GM18909 (cell line): ENCODE results near the gene MAP4K4.

ENCODE experiments used
- ATAC-seq: cut with Tn5 transposase; IDR thresholded peaks from one replicate; pipeline ENCODE4 v1.9.1; 2021; ENCODE audit warnings: mild to moderate bottlenecking; ENCODE audit not compliant: unreplicated experiment, poor library complexity

Gene MAP4K4

DNA sequence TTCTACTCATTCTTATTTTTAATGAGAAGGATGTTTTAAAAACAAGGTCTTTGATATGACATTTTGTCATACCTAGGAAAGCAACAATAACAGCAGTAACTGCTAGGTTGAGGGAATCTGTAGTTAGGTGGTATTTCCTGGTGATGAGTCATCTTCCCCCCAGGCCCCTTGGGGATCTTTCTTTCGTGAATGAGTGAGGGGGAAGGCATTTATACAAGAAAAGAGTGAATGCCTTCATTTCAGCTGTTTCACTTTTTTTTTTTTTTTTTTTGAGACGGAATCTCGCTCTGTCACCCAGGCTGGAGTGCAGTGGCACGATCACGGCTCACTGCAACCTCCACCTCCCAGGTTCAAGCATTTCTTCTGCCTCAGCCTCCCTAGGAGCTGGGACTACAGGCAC, 108.6 kb downstream of the MAP4K4 start:
- no peak for ATAC-seq

DNA sequence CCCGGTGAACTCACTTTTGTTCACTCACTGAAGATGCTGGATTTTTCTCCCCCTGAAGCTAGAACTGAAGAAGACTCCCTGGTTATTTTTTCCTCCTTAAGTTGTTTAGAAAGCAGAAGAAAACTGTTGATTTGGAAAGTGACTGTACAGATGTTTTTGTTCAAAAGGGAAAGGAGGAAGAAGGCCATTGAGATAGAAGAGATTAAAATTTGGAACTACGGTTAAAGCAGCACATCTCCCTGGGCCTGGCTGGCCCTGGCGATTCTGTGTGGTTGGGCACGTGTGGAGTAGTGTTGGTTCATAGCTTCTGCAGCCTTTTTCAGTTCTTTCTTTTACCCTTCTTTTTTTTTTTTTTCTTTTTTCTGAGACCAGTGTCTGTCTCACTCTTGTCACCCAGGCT, 109.2 kb downstream of the MAP4K4 start:
- ATAC-seq: no peak

DNA sequence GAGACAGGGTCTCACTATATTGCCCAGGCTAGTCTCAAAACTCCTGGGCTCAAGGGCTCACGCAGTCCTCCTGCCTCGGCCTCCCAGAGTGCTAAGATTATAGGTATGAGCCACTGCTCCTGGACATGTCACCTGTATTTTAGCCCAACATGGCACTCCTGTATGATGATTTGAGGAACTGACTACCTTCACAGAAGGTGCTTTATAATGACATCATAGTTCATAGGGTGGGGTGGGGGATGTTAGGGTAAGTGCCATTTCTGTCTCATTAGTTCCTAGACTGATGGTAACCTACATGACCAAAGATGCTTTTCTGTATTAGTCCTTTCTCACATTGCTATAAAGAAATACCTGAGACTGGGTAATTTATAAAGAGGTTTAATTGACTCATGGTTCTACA, 109.7 kb downstream of the MAP4K4 start:
- ATAC-seq: no peak

DNA sequence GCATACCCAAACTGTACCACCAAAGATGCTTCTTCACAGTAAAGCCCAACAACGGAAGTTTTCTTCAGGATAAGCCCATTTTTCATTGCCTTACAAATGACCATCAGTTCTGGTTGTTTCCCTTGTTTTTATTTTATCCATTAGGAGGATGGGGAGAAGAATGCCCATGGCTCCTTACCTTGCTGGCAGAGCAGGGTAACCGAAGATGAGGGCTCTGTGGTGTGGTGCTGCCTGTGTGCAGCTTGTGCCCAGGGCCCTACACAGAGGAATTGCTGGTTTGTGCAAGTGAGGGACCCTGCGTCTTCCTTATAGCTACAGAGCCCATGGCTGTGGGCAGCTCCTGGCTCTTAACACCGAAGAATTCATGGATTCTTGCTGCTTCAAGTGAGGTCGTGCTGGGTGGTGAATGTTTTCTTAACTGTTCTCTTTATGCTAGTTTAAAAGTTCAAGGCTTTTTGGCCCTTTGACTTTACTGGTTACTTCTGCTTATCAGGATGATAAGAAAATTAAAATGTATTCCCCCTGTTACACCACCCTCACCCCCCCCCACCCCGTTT, 110.6 kb downstream of the MAP4K4 start:
- no peak for ATAC-seq

DNA sequence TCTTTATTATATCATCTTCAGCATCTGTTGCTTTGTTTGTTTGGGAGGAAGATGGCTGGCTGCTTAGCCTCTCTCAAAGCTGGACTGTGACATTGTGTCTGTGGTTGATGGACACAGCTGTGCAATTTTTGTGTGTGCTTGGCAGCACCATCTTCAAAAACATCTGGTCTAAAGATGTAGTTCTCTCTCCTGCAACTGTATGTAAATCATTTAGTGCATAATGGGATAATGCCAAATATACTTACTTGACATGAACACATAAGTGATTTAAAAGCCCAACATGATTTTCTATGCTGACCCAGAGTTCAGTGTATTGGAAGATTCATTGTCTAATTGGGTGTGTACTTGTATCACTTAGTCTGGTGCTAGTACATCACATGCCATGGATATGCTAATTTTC, 112.2 kb downstream of the MAP4K4 start:
- ATAC-seq: no peak

DNA sequence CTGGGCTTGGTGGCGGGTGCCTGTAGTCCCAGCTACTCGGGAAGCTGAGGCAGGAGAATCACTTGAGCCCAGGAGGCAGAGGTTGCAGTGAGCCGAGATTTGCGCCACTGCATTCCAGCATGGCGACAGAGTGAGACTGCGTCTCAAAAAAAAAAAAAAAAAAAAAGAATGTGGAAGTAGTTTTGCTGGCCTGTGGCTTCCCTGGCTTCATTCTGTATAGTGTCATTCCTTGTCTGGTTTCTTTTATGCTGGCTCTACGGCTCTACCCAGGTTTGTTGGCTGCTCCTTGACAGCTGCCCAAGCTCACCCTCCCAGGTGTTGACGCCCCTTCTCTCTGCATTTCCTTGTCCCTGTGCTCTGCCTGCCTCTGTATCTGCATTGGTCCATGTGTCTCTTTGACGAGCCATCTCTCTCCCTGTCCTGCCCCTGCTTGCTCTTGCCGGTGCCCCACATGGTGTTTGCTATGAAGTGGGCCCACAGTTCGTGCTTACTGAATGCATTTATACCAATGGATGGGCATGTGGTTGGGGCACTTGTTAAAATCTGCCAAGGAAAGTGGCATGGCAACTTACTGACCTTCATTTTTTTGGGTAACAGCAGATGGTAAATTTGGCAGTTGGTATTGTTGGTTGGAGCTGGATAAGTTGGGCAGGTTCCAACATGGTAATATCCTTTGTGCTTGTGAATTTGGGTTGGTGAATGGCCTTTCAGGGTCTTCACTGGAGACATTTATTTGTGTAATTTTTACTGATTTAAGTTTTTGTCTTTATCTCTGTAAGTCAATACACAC, 113.9 kb downstream of the MAP4K4 start:
- no peak for ATAC-seq

DNA sequence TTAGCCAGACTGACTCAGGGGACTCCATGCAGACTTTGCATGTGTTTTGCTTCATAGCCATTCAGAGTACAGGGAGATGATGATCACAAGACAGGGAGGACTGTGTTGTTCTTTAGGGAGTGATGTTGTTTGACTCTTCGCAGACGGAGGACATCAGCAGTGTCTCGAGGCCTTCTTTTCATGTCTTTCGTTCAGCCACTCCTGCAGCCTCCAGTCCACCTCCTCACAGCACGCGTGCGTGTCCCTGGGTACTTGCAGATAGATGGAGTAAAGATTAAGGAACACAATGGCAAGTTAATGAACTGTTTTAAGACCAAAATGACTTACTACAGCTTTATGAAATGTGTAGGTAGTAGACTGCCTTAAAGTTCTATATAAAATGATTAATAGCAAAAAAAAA, 114.7 kb downstream of the MAP4K4 start:
- no peak for ATAC-seq

DNA sequence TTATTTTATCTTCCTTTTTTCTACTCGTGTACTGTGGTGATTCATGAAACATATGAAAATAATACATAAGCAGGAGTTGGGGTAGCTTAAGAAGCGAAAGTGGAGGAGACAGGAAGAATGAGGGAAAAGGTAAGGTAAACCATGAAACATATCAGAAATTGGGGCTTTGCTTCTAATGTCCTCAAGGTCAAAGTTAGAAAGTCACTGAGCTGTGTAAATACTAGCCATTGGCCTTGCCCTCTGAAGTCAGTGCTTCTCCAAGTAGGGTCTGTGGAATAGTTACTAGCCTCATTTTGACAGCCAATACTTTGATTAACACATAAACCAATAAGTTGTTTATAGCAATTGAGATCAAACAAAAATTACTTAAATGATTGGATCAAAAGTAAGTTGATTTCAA, 117.2 kb downstream of the MAP4K4 start:
- ATAC-seq: no peak

DNA sequence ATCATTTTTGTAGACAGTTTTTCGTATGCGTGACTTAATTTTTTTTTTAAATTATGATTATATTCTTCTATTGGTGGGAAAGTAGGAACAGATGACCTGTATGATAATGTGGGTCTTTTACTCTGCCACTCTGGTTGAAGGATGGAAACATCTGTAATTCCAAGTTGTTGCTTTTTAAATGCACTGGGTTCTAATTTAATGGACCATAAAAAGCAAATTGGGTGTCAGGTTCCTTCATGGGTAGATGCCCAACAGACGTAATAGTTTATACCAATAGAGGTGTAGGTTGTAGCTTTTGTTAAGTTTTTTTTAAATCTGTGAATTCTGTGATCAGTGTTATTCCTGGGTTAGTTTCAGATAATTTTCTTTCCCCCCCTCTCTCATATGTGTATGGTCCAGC, 117.6 kb downstream of the MAP4K4 start:
- ATAC-seq: no peak

DNA sequence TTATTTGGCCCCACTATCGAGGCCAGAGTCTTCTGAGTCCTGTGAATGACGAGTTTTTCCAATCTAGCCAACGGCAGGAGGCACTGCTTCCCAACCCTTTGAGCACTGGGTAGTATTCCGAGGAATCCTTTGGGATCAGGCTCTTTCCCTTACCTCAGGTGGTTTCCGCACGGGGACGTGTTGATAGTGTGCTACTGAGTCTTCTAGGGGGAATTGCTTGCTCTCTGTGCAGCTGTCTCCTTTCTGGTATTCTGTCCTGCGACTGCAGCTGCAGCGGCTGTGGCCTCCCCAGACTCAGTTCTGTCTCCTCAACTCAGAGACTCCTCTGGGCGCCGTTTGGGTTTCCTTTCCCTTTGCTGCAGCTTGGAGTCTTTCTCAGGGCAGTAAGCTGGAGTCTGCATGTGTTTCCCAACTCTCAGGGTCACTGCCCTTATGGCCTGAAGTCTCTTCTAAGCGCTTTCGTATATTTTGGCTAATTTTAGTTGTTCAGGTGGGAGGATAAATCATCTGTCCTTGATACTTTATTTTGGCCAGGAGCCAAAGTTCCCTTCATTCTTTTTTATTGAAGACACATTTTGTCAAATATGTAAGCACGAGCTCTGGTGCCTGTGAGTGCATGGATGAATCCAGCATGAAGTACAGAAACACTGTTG, 118.4 kb downstream of the MAP4K4 start:
- ATAC-seq: no peak

DNA sequence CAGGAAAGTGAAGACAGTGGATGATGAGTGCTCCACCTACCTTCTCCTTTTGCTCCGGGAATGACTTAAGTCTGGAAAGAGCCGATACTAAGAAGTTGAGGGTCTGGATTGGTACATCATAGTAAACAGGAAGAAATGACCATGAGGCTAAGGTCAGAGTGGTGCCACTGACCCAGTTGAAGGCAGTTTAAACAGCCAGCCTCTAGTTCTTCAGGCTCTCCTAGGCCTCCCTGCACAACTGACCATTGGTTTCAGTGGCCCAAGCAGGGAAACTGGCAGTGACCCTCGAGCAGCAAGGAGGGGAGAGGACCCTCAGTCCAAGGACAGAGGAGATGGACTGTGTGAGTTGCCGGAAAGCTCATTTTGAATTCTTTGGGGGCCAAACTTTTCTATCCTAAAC, 119.1 kb downstream of the MAP4K4 start:
- ATAC-seq: no peak

DNA sequence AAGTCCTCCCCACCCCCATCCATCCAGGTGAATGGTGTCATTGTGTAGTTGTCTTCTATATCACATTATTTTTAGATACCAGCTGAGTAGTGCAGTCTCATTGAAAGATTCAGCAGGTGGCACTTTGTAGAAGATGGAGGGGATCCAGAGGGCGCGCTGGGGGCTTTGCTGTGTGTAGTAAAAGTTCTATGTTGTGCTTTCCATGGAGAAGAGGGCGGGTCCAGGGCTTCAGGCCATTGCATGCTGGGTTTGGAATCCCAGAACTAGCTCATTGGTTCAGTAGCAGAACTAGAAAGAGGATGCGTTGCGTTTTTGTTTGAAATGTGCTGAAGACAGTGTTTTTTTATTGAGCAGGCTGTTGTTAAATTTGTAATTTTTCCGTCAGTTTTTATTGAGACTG, 120.0 kb downstream of the MAP4K4 start:
- no peak for ATAC-seq

DNA sequence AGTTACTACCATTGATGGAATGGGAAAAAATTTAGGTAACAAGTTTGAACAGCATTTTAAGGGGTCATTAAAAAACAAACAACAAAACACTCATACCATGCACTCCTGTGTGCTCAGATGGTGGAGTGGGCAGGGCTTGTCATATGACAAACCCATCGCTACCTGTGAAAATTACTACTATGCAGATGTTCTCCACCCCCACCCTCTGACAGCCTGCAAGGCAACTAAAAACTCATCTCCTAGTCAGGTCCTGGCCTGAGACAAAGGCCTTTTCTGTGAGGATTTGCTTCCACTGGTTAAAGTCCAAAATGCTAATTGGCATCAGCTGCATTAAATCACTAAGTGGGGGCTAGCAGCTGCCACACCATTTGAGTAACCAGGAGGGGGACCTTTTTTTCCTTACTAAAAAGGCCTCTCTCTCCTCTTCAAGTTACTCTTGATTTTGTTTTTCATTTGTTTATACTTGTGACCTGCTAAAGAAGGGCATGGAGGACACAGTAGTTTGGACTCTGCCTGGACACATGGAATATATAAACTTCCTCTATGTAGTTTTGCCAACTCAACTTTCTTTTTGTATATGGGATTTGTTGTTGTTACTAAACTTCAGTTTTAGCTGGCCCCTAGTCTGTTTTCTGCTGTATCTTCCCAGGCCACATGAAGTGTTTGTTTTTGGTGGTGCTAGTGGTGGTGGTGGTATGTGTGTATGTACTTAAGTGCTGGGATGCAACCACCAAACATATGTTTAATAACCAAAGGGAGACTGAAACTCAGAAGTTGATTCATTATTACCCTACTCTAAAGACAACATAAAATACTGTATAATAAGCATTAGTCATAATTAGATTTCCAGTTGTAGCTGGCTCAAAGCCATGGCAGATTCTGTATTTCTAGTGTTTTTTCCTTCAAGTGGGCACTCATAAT, 121.3 kb downstream of the MAP4K4 start:
- ATAC-seq: no peak

DNA sequence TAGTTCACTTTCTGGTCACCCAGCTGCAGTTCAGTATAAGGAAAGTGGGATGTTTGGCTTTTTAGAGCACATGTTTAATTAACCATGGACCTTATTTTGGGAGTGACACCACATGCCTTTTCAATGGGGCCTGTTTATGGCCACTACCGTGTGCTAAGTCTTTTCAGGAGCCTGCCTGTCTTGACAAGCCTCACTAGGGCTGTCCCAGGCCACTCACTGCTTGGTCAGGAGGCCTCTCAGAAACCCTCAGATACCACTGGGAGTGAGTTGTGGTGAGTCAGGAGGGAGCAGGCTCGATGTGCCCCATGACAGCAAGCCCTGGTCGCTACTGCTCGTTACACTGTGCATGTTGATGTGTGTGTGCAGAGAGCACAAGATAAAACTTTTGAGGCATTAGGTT, 123.0 kb downstream of the MAP4K4 start:
- ATAC-seq: no peak

DNA sequence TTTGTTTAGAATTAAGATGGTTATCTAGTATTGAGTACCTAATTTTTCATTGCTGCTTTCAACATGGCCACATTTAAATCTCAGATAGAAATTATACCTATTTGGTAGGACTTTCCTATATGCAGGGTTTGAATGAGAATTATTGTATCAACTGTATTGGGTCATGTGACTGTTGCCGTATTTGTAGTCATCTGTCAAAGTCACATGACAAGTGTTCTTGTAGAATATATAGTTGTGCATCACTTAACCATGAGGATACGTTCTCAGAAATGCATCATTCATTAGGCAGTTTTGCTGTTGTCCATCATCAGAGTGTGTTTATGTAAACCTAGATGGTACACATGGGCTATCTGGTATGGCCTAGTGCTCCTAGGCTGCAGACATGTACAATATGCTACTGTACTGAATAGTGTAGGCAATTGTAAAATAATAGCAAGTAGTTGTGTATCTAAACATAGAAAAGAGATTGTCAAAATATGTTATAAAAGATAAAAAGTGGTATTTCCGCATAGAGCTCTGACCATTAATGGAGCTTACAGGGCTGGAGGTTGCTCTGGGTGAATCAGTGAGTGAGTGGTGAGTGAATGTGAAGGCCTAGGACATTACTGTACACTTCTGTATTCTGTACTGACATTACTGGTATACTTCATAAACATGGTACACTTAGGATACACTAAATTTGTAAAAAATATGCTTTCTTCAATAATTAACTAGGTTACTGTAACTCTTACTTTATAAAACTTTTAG, 123.7 kb downstream of the MAP4K4 start:
- no peak for ATAC-seq

DNA sequence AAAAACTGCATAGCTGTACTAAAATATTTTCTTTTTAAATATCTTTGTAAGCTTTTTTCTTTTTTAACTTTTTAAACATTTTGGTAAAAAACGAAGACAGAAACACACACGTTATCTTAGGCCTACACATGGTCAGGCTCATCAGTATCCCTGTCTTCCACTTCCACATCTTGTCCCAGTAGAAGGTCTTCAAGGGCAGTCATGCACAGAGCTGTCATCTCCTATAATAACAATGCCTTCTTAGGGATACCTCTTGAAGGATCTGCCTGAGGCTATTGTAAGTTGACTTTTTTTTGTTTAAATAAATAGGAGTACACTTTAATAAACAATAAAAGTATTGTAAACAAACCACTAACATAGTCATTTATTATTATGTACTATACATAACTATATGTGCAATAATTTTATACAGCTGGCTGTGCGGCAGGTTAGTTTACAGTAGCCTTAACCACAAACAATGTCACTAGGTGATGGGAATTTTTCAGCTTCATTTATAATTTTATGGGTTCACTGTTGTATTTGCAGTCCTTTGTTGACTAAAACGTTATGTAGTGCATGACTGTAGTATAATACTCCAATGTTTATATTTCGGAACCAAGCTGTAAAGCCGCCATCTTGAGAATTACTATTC, 124.4 kb downstream of the MAP4K4 start:
- ATAC-seq: no peak

DNA sequence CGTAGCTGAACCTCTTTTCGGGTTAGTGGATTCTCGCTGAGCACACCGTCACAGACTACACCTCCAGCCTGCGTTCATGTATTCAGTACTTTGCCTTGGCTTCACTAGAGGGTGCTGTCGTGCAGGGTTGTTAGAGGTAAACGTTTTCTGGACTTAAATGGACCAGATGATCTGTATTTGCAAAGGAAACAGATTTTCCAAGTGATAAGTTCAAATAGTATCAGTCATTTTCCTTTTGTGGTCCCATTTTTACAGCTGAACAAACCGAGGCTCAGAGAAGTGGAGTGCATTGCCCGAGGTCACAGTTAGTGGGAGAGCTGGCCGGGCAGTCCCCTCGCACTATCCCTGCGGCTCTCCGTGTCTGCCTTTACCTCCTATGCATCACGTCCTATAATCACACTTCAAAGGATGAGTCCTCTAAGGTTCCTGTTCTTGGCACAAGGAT, 125.9 kb downstream of the MAP4K4 start:
- peak; percentile 65 for ATAC-seq

DNA sequence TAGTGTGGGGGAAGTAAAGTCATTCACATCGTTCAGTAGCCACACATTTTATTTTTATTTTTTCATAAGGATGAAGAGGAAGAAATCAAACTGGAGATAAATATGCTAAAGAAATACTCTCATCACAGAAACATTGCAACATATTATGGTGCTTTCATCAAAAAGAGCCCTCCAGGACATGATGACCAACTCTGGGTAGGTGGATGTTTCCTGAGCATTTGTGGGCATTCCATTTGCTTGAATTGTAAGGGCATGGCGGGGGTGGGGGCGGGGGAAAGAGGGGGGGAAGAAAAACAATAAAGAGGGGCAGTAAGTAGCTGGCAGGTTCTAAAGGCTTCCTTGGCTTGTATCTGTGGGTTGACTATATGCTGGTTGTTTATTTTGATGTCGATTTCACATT, 126.4 kb downstream of the MAP4K4 start:
- no peak for ATAC-seq

DNA sequence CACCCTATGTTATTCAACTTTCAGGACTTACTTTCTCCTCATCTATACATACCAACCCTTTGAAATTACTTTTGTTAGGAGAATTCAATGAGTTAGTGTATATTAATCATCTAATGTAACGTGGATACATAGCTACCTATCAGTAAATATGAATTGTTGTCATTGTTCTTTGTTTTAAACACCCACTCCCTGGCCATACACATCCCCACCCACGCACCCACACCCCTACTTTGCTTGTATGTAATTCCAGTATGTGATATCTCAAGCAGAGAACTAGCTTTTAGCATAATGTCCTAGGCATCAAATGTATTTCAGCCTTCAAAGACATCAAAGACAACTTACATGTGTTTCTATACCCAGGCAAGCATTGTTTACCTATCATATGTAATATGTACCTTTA, 129.2 kb downstream of the MAP4K4 start:
- no peak for ATAC-seq

DNA sequence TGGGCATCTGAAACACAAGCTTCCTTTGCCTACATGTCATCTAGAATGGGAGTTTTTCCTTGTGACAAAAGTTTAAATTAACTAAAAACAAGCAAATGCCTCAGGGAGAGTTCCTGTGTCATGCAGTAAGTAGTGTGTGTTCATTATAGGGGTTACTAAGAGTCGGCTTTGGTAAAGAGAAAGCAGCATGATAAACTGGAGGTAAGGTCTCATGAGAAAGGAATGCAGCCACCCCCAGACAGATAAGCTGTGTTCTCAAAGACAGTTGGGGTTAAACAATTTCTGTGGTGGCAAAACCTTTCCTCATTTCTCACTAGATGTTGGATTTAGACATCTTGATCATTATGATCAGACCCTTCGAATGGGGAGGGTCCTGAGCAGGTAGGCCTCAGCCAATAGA, 129.7 kb downstream of the MAP4K4 start:
- no peak for ATAC-seq
